HG03196 (cell line): Measurements from ENCODE around the gene TUBGCP3.

Experiments
- ATAC-seq: cut with Tn5 transposase; IDR thresholded peaks from one replicate; pipeline ENCODE4 v1.9.1; 2021; ENCODE audit not compliant: unreplicated experiment

Gene TUBGCP3

DNA sequence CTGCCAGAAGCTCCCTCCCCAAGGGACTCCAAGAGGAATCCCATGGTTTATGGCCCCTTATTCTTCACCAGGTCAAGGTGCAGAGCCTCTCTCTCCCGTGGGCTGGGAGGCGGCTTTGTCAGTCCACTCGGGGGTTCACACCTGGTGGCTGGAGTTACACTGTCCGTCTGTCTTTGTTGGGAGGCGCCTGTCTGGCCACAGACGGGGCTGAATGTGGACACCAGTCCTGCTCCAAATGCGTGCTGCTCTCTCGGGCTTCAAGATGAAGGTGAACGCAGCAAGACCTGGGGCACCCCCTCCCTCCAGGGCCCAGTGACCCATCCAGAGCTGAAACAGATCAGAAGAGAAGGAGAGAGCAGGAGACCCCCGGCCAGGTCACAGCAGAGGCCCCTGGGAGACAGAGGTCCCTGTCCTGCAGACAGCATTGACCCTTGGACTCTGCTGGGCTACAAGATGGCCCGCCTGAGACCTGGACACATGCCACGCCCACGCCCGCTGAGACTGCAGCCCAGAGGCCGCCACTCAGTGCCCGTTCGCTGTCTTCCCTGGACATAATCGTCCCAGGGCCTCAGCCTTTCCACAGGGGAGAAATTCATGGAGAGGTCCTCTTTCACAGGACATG lies 29.9 kb upstream of the TUBGCP3 start:
- no peak for ATAC-seq

DNA sequence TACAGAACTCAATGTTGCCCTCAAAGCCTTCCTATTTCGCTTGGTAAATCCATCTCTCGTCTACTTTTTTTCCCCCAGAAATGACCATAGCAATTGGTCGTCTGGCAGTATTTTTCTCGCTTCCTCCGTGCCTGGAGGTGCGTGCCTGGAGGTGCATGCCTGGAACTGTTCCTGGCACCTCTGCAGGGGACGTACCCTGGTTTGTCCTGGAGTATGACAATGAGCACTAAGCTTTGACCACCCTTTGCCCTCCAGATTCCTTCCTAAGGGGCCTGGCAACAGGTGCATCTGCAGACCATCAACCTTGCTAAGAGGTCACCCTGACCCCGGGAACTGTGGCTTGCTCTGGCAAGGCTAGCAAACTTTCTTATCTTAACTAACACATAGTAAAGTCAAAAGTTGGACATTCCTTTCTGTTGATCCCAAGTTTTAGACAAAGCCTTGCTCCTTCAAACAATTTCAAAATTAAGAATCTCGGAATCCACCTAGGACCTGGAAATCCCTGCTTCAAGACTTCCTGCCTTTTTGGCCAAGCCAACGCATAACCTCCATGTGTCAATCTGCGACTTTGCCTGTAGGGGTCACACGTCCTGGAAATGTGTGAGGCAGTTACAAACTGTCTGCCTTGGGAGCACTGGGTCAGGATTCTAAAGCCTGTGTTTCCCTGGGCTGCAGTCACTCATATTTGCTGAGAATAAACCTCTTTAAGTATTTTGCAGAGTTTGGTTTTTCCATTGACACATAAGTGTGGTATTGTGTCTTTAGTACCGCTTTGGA lies 28.8 kb upstream of the TUBGCP3 start:
- ATAC-seq, result peak; percentile 59

DNA sequence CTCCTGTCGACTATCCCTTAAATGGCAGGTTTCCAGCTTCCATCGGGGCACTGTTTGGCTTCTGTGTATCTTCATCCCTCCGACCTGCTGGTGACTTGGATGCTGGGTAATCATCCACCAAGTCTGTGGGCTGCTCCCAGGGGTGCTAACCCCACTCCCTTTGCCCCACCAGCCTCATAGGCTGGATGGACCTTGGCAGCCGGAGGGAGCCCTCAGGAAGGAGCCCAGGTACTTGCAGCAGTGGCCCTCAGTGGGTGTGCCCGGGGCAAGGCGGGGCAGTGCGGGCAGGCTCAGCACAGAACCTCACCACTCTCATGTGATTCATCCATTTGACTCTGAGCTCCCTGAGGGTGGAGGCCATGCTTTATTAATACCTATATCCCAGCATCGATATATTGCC lies 27.4 kb upstream of the TUBGCP3 start:
- no peak for ATAC-seq

GRCh38 chr13:112614835-112615234 lies 26.9 kb upstream of the TUBGCP3 start:
- ATAC-seq, result no peak

- ATAC-seq, result no peak
Measured at GRCh38 chr13:112608212-112608611, 20.3 kb upstream of the TUBGCP3 start.

- ATAC-seq, result peak; percentile 99
Measured at GRCh38 chr13:112606109-112607001, 18.4 kb upstream of the TUBGCP3 start.

DNA sequence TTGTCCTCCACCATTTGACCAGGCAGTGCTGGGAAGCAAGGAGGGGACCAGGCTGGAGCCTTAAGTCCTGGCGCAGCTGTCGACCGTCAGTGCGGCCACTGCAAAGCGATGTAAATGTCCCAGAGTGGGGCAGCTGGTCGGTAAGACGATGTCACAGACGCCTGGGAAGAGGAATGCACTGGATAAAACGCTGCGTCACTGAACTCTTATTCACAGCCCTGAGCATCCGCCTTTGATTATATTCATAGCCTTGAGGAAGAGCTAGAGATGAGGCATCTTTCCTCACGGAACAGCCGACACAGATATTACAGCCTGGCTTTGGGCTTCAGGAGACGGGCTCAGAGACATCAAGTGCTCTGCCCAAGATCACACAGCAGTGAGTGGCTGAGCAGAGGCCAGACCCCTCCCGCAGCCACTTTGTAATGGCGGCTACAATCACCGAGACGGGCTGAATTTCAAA lies 17.6 kb upstream of the TUBGCP3 start:
- ATAC-seq, result no peak

- ATAC-seq, result no peak
Measured at GRCh38 chr13:112603641-112604225, 15.8 kb upstream of the TUBGCP3 start.

DNA sequence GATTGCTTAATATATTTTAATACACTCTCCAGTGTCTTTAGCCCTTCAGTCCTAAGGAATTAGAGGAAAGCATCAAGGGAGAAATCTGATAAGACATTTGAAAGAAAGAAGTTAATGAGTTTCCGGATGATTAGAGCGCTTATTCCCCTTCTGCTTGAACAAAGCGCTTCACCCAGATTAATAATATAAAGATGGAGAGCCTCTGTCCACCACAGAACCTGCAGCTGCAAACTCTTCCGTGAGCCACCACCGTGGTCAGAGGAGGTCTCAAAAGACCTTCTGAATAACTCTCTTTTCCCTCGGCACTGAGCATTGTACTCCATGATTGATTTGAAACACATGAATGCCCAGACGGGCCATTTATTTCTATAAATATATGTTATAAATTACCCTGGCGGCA lies 14.2 kb upstream of the TUBGCP3 start:
- ATAC-seq, result no peak

DNA sequence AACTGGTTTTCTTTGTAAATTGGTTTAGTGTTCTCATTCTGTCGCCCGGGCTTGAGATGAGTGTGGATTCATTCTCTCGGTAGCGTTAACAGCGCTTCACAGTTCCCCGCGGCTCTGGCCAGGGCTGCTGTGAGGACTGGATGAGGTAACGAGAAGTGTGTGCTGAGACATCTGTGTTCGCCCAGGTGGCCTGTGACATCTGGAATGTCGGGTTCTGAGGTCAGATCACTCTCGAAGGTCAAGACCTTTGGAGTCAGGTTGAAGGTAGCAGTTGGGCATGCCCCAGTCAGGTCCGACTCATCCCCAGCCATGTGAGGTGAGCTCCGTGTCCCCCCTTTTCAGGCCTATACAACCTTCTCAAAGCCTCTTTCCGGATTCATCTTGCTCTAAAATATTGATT lies 13.4 kb upstream of the TUBGCP3 start:
- ATAC-seq, result no peak

GRCh38 chr13:112596235-112596634 lies 8.3 kb upstream of the TUBGCP3 start:
- ATAC-seq, result no peak

GRCh38 chr13:112592647-112593046 lies 4.7 kb upstream of the TUBGCP3 start:
- ATAC-seq, result no peak

GRCh38 chr13:112592181-112592580 lies 4.2 kb upstream of the TUBGCP3 start:
- ATAC-seq, result no peak

DNA sequence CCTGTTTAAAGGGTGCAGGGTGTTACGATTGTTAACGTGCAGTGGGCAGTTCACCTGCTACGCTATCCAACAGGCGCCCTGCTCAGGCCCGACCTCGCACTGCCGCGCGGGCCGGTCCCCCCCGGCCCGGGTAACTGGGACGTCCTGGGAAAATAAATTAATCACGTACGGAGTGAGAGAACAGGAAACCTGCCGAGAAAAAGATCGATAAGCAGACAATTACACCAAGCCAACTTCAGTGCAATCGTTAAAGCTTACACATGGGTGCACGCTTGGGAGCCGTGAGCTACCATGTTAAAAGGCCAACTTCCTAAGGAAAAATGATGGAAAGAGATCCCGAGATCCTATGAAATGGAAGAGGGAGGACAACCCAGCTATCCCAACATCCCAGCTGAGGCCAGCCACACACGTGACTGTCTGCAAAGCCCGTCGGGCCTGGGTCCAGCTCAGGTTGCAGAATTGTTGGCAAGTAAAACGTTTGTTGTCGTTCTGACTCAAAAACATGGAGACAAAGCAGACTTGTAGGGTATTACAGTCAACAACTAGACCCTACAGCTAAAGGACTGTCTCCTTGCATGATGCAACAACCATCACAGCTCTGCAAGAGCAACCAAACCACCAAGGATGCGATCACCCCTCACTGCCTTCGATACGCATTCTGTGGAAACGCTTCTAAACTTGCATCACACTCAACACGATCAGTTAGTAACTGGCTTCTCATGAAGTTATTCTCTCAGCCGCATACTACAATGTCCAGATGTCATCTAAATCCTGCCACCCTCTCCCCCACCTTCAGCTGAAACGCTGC lies 741 bp upstream of the TUBGCP3 start:
- no peak for ATAC-seq

DNA sequence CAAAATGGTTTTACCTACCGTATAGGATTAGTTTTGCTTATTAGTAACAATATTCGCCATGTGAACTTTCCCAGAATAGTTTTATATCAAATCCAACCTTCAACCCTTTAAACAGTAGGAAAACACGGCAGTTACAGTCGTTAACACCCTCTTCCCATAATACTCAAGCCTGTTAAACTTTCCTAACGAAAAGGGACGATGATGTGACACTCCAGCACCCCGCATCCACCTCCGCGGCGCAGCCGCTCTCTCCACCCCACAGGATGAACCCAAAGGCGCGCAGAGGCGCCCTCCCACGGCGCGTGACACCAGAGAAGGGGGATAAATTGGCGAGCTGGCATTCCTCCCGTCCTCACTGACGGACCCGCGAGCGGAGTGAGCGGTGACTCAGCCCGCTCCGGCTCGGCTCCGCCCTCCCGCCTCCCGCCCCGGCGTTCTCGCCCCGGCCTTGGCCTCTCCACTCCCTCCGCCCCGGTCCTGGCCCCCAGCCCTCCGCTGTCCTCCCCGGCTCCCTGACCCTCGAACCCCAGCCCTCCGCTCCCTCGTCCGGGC lies 665 bp downstream of the TUBGCP3 start:
- peak; percentile 49 for ATAC-seq

DNA sequence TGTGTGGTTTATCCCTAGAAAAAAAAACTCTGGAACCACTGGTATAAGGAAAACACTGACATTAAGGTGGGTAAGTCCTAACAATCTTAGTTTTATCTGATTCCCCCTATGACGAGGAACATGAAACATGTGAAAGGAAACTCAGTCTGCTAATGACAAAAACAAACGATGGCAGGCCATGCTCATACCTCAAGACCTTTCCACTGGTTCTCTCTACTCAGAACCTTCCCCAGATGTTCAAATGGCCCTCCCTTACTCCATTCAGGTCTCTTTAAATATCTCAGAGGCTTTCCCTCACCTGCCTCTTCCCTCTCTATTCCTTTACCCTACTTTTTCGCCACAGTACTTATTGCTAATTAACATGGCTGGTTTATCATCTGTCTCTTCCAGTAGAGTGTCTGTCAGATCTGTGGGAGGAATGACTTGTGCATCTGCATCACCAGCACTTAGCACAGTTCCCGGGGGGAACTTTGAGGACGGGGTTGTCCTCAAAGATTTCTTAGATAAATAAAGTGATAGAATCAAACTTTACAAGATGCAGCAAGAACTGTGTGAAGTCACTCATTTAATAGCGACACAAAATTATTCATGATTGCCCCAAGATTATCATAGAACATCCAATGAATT lies 1.5 kb downstream of the TUBGCP3 start:
- ATAC-seq, result no peak

DNA sequence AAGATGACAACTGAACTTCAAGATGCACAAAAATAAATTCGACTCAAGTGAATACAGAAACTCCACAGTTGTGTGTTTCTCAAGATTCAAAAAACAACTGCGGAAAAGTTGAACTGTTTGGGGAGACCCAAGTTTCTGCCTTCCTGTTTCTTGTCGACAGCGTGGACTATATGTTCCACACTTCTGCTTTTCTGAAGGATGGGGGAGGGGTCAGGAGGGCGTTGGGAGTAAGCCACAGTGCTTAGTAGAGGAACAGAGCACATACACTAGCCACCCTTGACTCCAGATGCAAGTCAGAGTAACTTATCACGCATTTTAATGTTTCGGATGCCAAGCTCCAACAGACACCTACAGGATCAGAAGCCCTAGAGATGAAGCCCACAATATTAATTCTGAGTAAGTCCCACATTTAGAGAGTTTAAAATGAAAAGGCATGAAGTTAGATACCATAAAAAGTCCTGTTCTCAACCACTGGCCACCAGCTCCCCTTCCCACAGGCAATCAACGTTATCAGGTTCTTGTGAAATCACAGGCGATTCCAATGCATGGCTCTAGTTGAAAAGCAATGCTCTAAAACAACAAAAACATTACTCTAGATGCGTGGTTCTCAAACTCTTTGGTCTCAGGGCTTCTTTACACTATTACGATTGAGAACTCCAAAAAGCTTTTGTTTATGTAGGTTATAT lies 4.2 kb downstream of the TUBGCP3 start:
- peak; percentile 32 for ATAC-seq

GRCh38 chr13:112582263-112582662 lies 5.7 kb downstream of the TUBGCP3 start:
- no peak for ATAC-seq

GRCh38 chr13:112580912-112581311 lies 7.0 kb downstream of the TUBGCP3 start:
- ATAC-seq, result no peak
